HS-5 (cell line): ENCODE data around the gene ZNF518B.

Experiments used
- DNase-seq: peaks from one replicate; pipeline ENCODE4 v3.0.0-alpha.2; 2012; ENCODE audit warnings: low read depth

ZNF518B gene, protein sequence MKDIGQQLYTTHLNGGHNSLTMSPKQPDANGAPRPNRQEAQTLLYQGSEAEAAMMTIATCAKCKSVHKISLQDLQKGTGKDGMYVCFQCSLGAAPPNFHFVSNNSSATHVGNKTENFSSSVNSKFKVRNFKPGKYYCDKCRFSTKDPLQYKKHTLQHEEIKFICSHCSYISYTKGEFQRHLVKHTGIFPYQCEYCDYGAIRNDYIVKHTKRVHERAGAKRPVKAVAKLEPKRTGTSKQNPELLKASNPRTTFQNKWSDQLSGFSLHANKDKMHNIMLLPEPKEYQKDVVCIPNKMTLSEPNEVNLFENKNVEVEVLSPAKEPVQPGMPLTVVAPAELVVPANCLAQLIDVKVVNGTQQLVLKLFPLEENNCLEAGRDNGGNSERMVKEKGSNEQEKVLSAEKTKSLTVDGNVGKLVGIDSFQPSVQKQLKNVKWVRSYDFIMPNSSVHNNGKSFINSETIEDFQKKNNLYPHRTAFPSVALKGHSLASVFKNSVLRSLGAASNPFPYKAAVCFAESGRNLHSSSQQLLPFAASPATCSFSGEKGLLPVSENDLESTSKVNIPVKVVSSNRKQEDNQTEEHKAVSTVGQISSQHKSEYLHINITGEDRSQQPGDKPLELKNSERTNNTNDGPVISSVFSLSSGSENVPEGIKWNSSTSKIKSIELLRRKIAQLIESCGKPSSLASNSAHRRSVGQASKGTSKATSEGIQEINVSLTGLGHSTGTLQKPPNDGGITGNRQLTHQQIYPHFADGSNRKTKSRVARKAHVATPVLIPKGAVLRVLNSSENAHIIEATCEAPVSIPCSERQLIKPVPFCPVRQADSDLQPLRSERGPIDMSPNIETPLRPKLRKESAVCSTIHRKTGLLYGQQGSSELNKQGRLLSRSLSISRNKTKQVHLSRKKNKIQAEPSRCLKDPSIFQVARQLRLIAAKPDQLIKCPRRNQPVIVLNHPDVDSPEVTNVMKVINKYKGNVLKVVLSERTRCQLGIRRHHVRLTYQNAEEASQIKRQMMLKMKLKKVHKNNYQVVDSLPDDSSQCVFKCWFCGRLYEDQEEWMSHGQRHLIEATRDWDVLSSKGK

GRCh38 chr4:10457255-10457801 lies at the start of gene ZNF518B:
Gene ZNF518B, minus strand, starts transcription at chr4:10457426. Its CDS starts 11,098 bp downstream, at chr4:10446328.
- DNase-seq: no peak

DNA sequence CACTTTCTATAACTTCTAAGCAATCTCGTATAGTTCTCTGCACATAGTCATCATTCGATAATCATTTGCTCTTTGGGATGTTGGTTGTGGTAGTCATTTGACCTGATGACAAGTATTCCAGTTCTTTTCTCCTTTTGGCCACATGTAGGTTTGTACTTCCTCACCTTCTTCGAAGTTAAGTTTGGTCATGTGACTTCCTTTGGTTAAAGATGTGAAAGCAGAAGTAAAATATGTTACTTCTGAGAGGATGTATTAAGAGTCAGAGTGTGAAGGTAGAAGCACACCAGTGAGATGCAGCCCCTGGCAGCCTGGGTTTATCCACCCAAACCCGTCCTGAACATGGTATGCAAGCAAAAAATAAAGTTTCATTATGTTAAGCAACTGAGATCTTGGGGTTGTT lies 48.9 kb upstream of the ZNF518B start:
- no peak for DNase-seq

- no peak for DNase-seq
These were observed 47.4 kb upstream of the ZNF518B start for GRCh38 chr4:10504570-10505179.

DNA sequence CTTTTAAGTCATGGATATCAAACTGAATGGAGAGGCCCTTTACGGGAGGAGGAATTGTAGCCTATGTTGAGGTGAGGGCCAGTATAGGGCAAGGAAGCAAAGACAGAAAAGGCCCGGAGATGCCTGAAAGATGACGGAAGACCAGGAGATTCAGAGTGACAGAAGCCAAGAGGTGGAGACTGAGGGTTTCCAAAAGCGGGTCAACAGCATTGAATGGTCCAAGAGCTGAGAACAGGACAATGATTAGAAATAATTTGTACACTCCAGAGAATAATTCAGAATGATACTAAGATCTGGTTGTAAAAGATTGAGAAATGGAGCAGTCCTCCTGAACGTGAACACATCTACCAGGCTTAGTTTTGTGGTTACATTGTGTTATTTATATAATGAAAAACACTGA lies 45.5 kb upstream of the ZNF518B start:
- DNase-seq: no peak

DNA sequence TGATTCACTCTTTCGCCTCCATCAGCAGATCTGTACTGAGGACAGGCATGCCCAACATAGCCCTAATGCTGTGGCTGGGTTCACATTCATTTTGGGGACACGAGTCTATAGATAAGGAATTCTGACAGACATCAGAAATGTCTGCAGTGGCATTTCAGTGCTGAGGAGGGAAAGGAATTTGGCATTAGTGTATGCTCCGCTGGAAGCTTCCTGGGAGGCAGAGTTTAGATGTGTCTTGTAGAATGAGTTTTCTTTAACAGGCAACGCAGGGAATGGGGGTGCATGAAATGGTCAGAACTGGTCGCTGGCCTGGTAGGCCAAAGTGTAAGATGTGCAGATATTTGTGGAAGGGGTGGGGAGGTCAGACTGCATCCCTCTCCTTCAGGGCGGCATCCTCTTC lies 43.5 kb upstream of the ZNF518B start:
- no peak for DNase-seq

GRCh38 chr4:10496200-10496599 lies 39.0 kb upstream of the ZNF518B start:
- no peak for DNase-seq

DNA sequence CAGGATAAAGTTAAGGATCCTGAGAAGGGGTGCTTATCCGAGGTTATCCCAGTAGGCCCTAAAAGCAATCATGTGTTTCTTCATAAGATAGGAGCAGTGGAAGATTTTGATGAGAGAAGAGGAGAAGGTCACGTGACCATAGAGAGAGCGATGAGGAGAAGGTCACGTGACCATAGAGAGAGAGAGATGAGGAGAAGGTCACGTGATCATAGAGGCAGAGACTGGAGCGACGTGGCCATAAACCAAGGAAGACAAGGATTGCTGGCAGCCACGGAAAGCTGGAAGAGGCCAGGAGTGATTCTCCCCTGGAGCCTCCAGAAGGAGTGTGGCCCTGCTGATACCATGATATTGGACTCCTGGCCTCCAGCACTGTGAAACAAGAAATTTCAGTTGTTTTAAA lies 38.4 kb upstream of the ZNF518B start:
- DNase-seq: no peak

DNA sequence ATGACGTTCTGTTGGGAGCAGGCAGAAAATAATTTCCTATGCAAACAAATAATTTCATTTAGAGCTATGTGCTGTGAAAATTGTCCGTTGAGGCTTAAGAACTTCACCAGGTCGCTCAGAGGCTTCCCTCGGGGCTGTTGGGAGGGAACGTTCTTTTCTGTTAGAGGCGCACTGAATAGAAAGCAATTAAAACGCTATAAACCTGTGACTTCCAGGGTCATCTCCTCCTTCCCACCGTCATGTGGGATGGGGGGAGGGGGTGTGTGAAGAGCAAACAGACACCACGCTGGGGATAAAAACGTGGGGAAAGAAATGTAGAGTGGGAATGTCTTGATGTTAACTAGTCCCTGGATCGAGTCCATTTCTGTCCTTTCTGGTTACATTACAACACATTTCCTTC lies 35.2 kb upstream of the ZNF518B start:
- no peak for DNase-seq

DNA sequence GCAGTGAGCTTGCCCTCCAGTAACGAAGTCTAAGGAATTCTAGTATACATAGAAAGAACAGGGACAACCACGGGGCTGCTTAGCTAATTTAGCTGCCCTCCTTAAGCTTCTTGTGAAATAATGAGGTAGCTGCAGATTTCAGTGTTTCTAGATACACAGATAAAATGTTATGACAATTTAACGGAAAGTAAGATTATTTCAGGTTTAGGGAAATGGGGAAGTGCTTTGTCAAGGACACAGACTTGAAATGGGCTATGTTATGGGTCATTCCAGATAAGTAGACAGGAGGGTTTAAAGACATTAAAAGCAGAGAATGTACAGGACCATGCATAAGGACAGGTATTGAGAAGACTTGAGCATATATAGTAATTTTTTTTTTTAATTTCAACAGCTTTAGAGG lies 34.2 kb upstream of the ZNF518B start:
- DNase-seq: no peak

DNA sequence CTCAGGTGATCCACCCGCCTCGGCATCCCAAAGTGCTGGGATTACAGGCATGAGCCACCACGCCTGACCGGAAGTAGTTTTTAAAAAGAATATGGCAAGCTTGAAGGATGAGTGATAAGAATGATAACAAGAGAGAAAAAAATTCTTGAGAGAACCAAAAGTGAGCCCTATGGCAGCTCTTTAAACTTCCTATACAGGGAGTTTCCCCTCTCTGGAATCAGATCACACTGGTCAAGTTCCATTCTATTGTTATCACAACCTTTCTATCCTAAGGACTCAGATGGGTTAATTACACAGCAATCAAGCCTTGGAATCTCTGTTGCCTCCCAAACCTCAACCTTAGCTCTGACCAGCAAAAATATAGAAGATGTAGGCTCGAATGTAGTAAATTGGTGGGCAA lies 33.8 kb upstream of the ZNF518B start:
- no peak for DNase-seq

DNA sequence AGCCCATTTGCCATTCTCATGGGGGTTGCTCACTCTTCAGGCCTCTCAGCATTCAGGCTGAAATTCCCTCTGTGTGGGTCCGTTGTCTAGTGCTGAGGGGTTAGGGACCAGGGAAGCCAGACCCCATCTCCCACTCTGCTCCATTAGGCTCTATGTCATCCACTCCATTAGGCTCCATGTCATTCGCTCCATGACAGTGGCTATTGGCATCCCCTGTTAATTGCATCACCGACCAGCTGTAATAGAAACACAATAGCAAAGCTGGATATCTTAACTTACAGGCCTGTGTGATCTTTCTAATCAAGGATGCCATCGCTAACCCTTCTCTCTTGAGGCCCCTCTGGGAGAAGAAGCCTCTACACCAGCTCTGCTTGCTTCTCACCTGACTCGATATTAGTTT lies 25.7 kb upstream of the ZNF518B start:
- DNase-seq: no peak

GRCh38 chr4:10480616-10481015 lies 23.4 kb upstream of the ZNF518B start:
- no peak for DNase-seq

GRCh38 chr4:10478621-10479020 lies 21.4 kb upstream of the ZNF518B start:
- no peak for DNase-seq

GRCh38 chr4:10470505-10470904 lies 13.3 kb upstream of the ZNF518B start:
- no peak for DNase-seq

DNA sequence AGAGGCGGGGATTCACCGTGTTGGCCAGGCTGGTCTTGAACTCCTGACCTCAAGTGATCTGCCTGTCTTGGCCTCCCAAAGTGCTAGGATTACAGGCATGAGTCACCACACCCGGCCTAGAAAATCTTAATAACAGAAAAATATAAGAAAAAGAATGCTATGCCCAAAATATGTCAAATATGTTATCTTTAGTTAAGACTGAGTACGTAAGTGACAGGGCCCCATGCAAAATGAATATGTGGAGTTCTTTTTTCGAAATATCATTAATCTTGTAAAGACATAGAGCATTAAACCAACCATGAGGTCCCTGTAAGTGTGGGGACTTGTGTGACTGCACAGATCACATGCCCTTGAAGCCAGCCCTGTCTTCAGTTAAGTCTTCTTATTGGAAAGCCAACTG lies 8.9 kb upstream of the ZNF518B start:
- DNase-seq: no peak

GRCh38 chr4:10462876-10463275 lies 5.7 kb upstream of the ZNF518B start:
- DNase-seq: no peak

- DNase-seq: no peak
These were observed 4.7 kb upstream of the ZNF518B start for GRCh38 chr4:10461850-10462400.

GRCh38 chr4:10461091-10461849 lies 4.0 kb upstream of the ZNF518B start:
- no peak for DNase-seq

DNA sequence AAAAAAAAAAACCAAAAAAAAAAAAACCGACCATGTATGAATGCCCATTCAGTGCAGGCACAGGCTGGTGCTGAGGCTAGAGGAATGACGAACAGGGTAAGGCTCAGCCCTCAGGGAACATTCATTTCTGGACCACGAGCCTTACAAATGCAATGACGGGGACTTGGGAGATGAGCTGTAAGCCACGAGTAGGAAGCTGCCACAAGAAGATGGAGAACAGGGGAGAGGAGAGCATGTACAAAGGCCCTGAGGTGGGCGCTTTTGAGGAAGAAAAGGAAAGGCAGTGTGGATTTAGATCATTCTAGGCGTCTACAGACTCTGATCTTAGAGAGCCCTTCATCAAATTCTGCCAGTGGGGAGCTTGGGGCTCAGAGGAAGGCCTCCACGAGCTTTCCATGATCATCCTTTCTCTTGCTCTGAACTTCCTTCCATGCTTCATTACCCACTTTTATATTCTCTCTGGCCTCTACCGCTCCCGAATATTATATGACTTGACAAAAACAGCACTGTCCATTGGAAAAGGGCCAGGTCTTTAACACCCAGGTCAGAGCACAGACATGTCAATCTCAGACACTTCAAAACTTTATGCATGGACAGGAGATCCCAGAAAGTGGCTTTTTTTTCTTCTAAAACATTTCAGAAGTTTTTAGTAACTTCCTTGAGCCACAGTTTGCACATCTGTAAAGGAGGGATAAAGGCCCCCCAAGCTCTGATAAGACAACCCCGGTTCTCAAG lies 3.3 kb upstream of the ZNF518B start:
- no peak for DNase-seq

DNA sequence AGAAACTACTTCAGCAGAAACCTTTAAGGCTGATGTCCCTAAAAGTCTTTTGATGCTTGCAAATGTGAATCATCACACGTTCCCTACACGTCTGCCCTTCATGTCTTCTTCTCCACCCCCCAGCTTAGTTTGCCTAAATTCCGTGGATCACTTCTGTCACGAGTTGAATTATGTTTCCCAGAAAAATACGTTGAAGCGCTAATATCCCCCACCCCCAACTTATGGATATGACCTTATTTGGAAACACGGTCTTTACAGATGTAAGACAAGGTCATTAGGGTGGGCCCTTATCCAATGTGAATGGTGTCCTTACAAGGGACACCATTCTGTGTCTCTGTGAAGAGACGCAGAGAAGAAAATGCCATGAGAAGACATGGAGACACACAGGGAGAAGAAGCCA lies 2.1 kb upstream of the ZNF518B start:
- DNase-seq: no peak
